G401.6 (cell line): ENCODE data around the gene PHF24.

ENCODE experiments used
- FAIRE-seq: peaks from 2 replicates; lab custom pipeline; 2012; peaks lifted over from hg19 to GRCh38; lab: Jason Lieb, UNC

PHF24 gene

DNA sequence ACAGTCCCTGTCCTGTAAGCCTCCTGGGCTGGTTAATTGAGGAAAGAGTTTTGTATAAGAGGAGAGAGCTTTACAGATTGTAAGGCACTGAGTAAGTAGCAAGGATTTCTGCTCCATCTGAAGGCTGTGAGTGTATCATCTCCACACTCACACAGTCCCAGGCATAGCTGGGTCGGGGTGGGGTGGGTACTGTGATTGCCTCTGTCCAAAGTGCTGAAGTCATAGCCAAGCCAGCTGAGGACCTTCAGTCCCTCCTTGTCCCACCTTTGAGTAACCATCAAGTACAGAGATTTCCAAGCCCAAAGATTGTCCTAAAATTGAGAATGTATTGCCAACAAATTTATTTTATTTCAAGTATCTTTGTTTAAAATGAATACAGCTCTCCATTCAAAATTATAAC is 26.0 kb downstream of the PHF24 start:
- no peak for FAIRE-seq

DNA sequence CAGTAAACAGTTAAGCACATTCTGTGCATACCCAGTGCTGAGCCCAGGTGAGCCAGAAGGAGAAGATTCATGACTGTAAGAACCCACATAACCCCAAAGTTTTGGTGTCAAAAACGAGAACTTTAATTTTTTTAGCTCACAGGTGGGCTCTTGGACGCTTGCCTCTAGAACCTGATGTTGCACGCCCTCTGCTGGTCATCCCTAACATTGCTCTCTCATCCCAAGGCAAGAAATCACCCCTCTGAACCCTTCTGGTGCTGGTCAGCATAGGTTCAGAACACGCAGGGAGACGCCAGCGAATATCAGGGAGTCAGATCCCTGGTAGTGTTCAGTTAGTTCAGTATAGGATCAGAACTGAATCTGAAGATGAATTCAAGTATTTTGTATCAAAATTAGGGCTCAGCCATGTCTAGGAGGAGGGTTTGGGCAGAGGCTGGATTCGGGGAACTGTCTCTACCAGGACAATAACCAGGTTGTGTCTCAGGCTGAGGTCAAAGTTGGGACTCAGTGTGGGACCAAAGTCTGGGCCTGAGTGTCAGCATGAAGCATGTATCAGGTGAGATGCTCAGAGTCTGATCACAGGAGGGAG is 27.3 kb downstream of the PHF24 start:
- FAIRE-seq: peak; percentile 73

DNA sequence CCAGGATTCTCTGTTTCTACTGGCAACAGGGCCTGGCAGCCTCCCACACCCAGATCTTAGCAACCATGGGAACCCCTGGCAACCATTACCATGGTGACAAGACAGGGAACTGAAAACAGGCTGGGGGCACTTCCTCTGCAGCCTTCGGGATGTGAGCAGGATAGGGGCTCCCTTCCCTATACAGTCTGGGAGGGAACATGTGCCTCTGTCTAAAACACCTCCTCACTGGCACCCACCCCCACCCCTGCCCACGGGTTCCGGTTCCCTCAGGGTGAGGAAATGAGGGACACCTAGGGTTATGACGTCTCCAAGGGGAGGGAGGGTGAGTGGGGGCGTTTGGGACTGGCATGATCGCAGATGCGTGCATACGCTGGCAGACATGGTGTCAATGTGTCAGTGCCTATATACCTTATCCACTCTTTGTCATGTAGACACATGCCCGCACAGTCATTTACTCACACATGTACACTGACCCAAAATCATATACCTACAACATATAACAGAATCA is 28.5 kb downstream of the PHF24 start:
- no peak for FAIRE-seq

DNA sequence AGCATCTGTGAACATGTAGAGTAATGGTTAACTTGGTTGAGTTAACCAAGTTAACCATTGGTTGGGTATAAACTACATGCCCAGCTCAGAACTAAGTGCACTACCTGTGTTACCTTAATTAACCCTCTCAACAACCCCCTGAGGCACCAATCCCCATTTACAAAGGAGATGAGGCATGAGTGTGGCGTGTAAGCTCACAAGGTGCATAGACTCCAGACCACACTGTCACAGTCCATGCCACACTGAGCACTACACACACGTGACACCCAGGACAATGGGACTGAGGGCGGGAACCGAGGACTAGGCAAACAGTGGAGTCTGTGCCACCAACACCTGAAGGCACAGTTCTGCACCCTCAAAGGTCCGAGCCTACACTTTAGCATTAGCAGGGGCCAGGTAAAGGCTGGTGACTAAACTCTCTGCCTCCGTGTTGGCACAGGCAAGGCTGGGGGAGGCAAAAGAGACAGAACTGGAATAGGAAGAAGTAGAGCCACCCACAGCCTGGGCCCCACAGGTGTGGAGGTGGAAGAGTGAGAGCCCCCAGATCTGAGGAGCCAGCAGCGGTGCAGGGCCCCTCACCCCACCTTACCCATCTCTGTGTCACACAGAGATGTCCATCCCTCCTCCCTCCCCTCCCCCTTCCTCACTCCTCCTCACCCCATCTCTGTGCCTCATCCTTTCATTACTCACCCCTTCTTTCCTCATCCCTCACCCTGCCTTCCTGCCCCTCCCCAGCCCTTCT is 29.2 kb downstream of the PHF24 start:
- no peak for FAIRE-seq

DNA sequence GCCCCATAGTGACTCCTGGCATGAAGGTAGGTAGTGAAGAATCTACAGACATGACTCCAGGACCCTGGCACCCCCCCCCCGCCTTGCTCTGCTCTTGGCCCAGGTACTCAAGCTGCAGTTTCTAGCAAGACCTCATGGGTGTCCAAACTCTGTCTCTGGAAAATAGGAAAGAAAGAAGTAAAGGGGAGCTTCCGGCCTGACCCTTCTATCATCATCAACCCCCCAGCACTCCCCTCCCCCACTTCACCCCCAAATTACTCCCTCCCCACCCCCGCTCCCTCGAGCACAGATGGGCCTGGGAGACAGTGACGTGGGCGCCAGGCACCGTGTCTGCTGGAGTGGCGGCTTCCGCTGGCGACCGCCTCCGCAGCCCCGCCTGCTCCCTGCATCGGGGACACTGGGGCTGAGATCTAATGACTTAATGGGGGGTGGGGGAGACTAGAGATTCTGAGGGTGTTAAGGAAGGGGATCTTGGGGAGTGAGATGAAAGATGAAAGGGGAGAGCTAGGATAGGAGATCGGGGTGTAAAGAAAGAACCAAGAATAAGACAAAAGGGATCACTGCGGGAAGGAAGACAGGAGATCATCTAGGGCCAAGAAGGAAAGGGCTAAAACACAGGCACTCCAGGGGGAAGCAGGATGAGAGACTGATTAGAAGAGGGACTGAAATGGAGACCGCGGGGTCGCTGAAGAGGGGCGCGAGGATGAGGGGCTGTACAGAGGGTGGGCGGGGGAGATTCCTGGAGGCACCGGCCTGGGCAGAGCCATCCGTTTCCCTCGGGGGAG is 30.3 kb downstream of the PHF24 start:
- FAIRE-seq: no peak

DNA sequence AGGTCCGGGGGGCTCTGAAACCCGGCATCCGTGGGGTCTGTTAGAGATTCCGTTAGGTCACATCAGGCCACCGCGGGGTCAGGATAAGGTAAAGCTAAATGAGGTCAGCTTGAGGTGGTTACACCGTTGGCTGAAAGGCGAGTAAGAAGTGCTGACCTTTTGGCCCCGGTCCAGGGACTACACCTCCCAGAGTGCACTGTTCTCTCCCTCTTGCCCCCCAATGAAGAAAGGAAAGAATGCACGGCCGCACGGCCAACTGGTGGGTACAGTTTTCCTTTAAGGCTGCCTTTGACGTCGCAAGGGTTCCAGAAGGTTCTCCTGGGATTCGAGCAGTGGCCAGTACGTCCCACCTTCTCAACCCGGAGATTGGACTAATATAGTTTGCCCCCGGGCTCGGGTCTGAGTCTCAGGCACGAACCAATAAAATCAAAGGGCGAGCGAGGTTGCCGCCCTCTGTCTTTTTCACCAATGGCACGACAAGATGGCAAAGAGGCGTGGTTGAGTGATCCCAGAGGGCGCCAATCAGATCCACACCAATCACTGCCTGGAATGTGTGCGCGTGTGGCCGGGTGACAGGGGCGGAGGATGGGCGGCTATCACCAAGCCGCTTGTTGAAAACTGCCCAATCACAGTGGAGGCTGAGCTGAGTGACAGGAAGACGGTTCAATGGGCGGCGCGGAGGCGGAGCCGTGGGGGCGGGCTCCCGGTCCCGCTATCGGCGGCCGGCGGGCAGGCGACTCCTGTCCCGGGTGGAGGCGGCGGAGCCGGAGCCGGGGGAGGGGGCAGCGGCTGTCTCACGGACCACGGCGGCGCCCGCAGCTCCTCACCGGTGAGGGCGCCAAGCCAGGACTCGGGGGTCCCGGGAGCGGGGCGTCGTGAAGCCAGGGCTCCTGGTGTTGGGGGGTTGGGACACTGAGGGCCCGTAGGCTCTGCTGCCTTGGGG is 31.2 kb downstream of the PHF24 start, which contains the start of gene DNAJB5:
Gene DNAJB5, plus strand, starts transcription at position 743 of the 943 bp plus-strand sequence. CDS start 886 bp downstream, outside the sequence.
- FAIRE-seq: peak; percentile 98

DNA sequence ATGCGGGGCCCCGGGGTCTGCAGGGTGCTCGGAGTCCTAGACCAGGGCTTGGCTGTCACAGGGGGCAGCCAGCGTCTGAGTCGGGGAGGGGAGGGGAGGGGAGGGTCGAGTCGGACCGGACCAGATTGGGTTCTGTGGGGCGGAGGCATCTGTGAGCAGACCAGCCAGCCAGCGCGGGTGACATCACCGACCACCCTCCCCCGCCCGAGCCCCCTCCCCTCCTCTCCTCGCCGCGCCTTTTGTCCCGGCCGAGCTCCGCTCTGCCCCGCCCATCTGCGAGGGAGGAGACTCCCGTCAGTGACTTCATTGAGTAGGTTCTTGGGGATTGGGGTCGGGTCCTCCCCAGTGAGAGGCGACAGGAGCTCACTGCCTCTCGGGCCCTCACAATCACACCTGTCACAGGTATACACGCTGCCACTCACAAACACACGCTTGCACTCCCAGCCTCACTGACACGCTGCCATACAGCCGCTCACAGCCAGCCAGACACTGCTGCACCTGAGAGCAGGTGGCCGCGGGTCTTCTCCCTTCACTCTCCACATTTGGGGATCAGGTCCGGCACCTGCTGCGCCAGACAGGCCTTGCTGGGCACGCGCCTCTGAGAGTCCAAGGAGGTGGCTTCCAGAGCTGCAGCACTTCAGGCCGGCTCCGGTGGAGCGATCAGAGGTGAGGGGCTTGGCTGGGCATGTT is 32.0 kb downstream of the PHF24 start:
- FAIRE-seq: no peak

DNA sequence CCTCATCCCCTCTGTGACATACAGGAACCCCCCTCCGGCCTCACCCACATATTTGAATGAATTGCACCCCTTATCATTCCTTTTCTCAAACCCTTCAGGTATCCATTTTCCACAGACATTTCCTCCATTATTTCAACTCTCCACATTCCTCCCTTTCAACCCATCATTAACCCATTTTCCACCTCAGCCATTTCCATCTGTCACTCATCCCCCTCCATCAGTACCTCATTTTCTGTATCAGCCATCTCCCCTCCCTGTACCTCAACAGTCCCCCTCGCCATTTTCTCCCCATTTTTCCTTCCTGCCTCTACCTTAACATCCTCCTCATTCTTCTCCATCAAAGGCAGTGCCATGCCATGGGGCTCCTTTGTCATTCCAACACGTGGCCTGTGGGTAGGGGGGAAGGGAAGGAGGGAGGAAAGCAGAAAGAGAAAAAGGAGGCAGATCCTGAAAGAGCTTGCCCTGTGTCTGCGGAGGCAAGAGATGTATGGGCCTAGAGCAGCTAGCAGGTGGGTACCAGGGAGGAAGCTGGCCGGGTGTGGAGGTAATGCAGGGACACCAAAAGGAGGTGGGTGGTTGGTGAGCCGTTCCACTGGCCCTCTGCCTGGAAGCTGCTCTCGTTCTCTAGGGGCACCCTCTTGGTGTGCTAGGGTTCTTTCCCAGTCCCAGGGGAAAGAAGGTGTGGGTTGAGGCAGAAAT is 33.0 kb downstream of the PHF24 start:
- FAIRE-seq: no peak

DNA sequence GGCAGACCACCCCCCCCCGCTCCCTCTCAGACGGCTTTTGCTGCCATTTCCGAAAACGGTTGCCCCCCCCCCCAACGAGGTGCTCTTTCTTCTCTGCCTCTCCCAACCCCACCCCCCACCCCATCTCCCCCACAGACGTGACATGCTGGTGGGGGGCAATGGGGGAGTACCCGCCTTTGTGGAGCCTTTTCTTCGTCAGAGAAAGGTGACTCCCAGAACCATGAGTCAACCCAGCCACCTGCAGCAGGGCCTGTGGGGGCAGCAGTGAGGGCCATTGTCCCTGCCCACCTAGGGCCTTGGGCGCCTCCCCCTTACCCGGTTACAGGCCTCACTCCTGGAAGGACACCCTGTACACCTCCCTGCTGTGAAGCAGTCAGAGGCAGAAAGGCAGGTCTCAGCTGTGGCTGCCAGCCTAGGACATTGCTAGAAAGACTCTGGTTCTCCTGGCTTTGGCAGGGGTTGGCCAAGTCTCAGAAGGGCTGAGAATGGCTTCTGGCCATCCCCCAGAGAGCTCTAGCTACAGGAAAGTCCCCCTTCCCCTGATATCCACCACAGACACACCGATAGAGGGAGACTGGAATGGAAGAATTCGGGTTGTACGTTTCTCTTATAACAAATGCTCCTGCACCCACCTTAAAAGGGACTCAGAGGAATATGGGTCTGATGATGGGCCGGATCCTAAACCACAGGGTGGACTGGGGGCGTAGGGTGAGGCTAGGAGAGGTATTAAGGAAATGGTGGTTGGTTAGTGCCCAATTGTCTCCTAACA is 33.7 kb downstream of the PHF24 start:
- no peak for FAIRE-seq

DNA sequence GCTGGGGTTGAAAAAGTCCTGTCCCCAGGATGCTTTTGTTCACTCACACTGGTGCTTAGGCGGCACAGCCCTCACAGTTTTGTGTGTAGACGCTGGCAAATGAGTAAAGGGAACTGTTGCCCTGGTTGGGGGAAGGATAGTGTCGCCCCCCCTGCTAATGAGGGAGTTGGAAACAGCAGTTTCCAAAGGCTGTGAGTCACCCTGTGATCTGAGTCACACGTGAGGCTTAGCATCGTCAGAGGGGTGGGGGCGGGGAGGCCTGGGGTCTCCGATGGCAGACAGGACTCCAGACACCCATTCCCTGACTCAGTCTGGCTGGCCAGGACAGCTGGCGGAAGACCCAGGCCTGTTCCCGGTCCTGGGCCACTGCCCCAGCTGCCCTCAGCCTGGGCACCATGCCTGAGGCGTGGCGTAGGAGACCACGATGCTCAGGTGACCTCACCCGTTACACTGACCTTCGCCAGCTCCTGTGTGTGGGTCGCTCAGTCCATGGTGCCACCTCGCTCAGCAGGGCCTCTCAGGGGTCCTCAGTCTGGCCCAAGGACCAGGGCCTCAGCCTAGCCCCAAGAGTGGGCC is 34.4 kb downstream of the PHF24 start:
- FAIRE-seq: no peak

DNA sequence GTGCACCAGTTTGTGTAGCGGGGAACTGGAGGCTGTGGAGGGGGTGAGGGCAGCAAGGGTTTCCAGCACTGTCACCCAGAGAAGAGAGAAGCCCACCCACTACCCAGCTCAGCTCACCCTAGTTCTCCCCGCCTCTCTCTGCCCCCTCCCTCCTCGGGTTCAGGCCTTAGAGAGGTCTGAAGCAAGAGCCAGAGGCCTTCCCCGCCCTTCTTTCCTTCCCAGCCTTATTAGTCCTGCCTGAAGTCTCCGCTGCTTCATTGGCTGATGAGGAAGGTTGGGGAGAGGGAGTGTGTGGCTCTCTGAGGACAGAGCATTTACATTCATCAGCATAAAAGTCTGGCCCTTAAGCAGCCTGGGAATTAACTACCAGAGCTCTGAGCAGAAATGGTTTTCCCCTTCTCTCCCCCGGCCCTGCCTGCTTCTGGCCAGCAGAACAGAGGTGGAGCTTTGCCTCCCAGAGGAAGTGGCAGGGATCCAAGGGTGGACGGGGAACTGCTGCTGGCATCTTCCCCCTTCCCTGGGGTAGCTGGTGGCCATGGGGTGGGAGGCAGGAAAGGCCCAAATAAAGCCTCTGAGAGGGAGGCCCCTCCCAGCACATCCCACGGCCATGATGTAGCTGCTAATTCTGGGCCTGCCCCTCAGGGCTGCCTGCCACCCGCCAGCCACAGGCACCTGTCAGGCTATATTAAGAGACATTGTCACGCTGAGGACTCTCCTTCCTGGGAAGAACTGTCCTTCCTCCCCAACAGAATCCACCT is 35.6 kb downstream of the PHF24 start:
- FAIRE-seq: no peak

DNA sequence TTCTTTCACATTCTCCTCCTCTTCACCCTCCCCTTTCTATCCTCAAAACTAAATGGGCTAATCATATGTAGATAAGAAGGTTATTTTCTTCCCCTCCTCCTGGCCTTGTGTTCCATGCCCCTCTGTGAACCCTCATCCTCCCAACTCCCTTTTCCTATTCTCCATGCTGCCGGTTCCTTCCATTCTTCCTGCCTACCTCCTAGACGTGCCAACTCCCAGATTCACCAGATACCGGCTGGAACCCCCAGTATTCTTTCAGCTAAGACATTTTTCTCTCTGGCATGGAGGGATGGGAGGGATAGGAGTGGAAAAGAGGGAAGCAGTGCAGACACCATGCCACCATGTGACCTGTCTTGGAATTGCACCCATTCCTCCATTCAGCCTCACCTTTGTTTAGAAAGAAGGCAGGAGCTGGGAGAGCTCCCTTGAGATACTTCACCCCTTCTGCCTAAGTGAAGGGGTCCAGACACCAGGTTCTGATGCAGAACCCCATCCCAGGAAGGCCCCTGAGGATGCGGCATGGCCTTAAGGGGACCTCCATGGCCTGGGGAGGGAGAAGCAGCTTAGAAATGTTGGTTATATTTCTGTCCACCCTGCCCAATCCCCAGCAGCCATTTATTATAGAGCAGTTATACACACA is 36.3 kb downstream of the PHF24 start:
- peak; percentile 50 for FAIRE-seq

DNA sequence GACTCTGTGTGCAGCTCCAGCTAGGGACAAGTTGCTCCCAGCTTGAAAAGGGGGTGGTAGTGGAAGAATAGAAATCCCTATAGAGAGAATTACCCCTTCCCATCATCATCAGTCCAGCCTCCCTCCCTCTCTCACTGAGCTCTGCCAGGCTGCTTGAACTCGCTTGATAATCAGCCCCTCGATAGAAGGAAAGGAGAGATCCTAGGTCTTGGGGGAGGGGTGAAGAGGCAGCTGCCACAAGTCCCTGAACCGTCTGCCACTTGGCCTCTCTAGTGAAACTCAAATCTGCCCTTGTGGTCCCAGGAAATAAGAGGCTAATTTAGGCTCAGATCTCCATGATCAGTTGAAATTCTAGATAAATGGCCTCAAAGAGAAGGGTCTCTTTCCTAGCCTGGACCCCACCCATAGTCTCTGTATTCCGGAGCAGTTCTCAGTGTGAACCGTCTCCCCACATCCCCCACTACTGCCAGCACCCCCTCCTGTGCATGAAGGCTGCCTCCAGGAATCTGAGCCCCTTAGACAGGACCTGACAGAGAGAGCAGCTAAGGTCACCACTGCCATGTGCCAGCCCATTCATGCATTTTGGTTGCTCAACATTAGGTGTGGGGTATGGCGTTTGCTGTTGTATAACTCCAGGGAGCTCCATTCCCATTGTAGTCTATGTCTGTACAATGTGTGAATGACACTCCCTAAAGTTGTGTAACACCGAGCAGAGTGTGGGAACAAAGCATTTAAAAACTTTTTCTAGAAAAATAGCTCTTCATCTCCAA is 37.0 kb downstream of the PHF24 start:
- FAIRE-seq: no peak

DNA sequence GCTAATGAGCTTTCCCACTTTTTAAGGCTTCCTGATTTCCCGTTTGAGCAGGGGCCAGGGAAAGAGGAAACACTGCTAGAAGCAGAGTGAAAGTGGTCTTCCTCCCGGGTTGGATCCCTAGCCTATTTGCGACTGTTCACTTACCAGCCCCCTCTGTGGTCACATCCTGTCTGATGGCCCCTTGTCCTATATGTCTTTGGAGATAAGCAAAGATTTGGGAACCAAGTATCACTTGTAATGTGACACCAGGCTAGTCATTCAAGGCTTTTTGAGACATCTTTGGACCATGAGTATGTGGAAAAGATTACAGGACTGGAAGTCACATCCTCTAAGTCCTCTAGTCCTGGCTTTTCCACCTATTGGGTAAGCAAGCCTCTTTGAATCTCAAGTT is 37.6 kb downstream of the PHF24 start:
- no peak for FAIRE-seq

DNA sequence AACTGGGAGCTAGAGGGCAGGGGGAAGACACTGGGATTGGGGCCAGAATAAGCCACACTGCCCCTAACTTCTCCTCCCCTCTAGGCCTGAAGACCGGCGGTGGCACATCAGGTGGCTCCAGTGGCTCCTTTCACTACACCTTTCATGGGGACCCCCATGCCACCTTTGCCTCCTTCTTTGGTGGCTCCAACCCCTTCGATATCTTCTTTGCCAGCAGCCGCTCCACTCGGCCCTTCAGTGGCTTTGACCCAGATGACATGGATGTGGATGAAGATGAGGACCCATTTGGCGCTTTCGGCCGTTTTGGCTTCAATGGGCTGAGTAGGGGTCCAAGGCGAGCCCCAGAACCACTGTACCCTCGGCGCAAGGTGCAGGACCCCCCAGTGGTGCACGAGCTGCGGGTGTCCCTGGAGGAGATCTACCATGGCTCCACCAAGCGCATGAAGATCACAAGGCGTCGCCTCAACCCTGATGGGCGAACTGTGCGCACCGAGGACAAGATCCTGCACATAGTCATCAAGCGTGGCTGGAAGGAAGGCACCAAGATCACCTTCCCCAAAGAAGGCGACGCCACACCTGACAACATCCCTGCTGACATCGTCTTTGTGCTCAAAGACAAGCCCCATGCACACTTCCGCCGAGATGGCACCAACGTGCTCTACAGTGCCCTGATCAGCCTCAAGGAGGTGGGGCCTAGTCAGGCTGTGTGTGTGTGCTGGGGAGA is 38.3 kb downstream of the PHF24 start:
- FAIRE-seq: no peak

DNA sequence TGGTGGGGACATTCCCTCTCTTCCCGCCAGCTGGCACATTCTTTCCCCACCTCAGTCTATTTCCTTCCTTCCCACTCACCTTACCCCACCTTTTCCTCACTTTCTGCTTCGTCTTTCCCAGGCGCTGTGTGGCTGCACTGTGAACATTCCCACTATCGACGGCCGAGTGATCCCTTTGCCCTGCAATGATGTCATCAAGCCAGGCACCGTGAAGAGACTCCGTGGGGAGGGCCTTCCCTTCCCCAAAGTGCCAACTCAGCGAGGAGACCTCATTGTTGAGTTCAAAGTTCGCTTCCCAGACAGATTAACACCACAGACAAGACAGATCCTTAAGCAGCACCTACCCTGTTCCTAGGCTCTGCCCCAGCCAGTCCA is 38.8 kb downstream of the PHF24 start:
- no peak for FAIRE-seq

DNA sequence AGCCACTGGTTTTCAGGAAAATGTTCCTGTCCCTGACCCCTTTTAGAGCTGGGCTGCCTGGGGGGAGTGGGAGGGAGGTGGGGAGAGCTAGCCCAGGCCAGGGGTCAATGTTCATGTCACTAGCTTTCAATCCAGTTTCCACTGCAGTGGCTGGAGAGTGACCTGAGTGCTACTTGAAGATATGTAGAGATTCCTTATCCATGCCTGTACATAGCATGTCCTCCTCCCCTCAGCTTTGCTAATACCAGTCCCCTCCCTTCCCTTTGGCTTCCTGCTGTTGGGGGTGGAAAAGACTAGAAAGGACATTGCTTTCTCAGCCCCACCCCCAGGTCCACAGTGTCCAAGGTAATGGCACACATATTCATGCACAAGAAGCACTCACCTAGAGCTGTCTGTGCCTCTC is 39.3 kb downstream of the PHF24 start:
- FAIRE-seq: no peak
